RWPE2 (cell line): Measurements from ENCODE around the gene CD6.

Experiments used
- ATAC-seq: fragments of 200-7000 bp; cut with Tn5 transposase; 3 replicates; pipeline ENCODE4 v1.9.1; 2021; ENCODE audit warnings: low read depth
- DNase-seq: peaks from one replicate; pipeline ENCODE4 v3.0.0-alpha.2; 2020; ENCODE audit warnings: low spot score
- H3K27ac ChIP-seq: fragments of 450-650 bp; 2 replicates; pipeline ENCODE4 v1.5.1; 2017; ENCODE audit warnings: mild to moderate bottlenecking; ENCODE audit not compliant: poor library complexity, severe bottlenecking
- H3K27me3 ChIP-seq: fragments of 250-450 bp; sonication (Bioruptor Pico); 2 replicates; pipeline ENCODE4 v1.5.1; 2021; ENCODE audit warnings: mild to moderate bottlenecking, moderate library complexity; ENCODE audit not compliant: insufficient read depth, poor library complexity, severe bottlenecking
- H3K36me3 ChIP-seq: fragments of 250-450 bp; sonication (Bioruptor Pico); 2 replicates; pipeline ENCODE4 v1.5.1; 2020; ENCODE audit warnings: low read depth, mild to moderate bottlenecking, moderate library complexity
- H3K4me1 ChIP-seq: fragments of 250-450 bp; sonication (Bioruptor Pico); 2 replicates; pipeline ENCODE4 v1.5.1; 2021; ENCODE audit warnings: mild to moderate bottlenecking, moderate library complexity; ENCODE audit not compliant: insufficient read depth, poor library complexity, severe bottlenecking
- H3K4me3 ChIP-seq: fragments of 250-450 bp; sonication (Bioruptor Pico); 2 replicates; pipeline ENCODE4 v1.5.1; 2021; ENCODE audit warnings: mild to moderate bottlenecking, moderate library complexity; ENCODE audit not compliant: severe bottlenecking
- H3K9me3 ChIP-seq: fragments of 250-450 bp; sonication (Bioruptor Pico); 2 replicates; pipeline ENCODE4 v1.5.1; 2021; ENCODE audit warnings: mild to moderate bottlenecking, moderate library complexity; ENCODE audit not compliant: severe bottlenecking
- TF ChIP-seq, protein P1 (sequence below): fragments of 450-650 bp; IDR thresholded peaks from one replicate; pipeline ENCODE4 v1.5.1; 2017; ENCODE audit warnings: mild to moderate bottlenecking, moderate library complexity; ENCODE audit not compliant: poor library complexity, severe bottlenecking

The CD6 gene, protein sequence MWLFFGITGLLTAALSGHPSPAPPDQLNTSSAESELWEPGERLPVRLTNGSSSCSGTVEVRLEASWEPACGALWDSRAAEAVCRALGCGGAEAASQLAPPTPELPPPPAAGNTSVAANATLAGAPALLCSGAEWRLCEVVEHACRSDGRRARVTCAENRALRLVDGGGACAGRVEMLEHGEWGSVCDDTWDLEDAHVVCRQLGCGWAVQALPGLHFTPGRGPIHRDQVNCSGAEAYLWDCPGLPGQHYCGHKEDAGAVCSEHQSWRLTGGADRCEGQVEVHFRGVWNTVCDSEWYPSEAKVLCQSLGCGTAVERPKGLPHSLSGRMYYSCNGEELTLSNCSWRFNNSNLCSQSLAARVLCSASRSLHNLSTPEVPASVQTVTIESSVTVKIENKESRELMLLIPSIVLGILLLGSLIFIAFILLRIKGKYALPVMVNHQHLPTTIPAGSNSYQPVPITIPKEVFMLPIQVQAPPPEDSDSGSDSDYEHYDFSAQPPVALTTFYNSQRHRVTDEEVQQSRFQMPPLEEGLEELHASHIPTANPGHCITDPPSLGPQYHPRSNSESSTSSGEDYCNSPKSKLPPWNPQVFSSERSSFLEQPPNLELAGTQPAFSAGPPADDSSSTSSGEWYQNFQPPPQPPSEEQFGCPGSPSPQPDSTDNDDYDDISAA

DNA sequence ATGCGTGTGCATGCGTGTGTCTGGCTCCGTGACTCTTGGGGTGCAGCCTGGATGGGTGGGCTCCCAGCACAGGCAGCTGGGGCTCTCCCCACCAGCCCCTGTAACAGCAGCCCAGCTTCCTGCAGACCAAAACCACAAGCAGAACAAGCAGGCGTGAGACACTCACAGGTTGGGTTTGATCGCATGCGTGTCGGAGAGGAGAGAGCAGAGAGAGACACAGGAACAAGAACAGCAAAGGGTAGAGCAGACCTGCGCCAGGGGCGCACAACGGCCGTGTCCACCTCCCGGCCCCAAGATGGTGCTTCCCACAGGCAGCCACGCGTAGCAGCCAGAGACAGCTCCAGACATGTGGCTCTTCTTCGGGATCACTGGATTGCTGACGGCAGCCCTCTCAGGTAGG lies at the start of gene CD6:
Gene CD6 (plus strand): TSS at position 161 of the 400 bp plus-strand sequence. CDS start 186 bp downstream, at position 347.
- TF ChIP-seq, protein P1, sequence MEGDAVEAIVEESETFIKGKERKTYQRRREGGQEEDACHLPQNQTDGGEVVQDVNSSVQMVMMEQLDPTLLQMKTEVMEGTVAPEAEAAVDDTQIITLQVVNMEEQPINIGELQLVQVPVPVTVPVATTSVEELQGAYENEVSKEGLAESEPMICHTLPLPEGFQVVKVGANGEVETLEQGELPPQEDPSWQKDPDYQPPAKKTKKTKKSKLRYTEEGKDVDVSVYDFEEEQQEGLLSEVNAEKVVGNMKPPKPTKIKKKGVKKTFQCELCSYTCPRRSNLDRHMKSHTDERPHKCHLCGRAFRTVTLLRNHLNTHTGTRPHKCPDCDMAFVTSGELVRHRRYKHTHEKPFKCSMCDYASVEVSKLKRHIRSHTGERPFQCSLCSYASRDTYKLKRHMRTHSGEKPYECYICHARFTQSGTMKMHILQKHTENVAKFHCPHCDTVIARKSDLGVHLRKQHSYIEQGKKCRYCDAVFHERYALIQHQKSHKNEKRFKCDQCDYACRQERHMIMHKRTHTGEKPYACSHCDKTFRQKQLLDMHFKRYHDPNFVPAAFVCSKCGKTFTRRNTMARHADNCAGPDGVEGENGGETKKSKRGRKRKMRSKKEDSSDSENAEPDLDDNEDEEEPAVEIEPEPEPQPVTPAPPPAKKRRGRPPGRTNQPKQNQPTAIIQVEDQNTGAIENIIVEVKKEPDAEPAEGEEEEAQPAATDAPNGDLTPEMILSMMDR = no peak
- no peak within 1 kb of the TSS for H3K27ac ChIP-seq
- H3K4me1 ChIP-seq = no peaks in the 10 kb centered on the region
- no peaks in the 10 kb centered on the region for H3K36me3 ChIP-seq
- H3K4me3 ChIP-seq = no peak within 1 kb of the TSS
- no peak for DNase-seq
- no peaks in the 10 kb centered on the region for H3K27me3 ChIP-seq
- no peak for ATAC-seq
- no peaks in the 10 kb centered on the region for H3K9me3 ChIP-seq

DNA sequence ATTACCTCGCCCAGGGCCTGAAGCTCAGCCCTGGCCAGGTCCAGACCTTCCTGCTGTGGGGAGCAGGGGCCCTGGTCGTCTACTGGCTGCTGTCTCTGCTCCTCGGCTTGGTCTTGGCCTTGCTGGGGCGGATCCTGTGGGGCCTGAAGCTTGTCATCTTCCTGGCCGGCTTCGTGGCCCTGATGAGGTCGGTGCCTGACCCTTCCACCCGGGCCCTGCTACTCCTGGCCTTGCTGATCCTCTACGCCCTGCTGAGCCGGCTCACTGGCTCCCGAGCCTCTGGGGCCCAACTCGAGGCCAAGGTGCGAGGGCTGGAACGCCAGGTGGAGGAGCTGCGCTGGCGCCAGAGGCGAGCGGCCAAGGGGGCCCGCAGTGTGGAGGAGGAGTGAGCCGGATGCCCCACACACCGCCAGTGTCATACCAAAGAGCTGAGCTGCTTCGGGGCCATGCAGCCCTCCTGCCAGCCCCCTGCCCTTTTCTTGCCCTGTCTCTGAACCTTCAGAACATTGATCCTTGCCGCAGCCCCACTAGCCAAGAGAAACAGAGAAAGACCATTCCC lies 49.6 kb upstream of the CD6 start:
- DNase-seq = no peak
- Histone ChIP-seq H3K4me3 (no peak overlapping the region), H3K36me3 (peaks cover 24% of the 10 kb centered on the region), H3K4me1 (peaks cover 14% of the 10 kb centered on the region), H3K9me3 (no peaks in the 10 kb centered on the region), H3K27me3 (no peaks in the 10 kb centered on the region), H3K27ac (no peak overlapping the region)
- no peak for ATAC-seq
- TF ChIP-seq, protein P1 = no peak

GRCh38 chr11:60922906-60923305 lies 48.6 kb upstream of the CD6 start:
- H3K36me3 ChIP-seq = peaks cover 24% of the 10 kb centered on the region
- no peak for ATAC-seq
- H3K27me3 ChIP-seq = no peaks in the 10 kb centered on the region
- no peak for DNase-seq
- H3K9me3 ChIP-seq = no peaks in the 10 kb centered on the region
- H3K4me3 ChIP-seq = no peak overlapping the region
- peaks cover 9% of the 10 kb centered on the region for H3K4me1 ChIP-seq
- TF ChIP-seq, protein P1 = no peak
- no peak overlapping the region for H3K27ac ChIP-seq

DNA sequence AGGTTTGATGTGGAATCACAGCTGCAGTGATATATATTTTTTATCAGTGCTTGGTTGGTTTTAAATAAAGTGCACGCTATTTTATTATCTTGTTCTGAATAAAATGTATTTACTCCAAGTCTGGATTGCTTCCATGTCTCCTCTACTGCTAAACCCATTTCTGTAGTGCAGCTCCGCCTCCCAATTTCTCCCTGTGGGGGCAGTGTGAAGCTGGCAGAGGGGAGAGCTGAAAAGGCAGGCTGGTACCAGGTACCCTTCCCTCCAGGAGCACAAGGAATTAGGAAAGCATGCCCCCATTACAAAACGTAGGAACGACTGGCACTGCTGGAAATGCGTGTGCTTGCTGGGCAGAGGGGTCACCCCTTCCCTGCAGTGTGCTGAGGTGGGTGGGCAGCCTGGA lies 48.2 kb upstream of the CD6 start:
- ATAC-seq (no peak), DNase-seq (no peak)
- TF ChIP-seq, protein P1 = peak; percentile 7
- H3K4me3 ChIP-seq = no peak overlapping the region
- H3K4me1 ChIP-seq = peaks cover 9% of the 10 kb centered on the region
- H3K9me3 ChIP-seq = no peaks in the 10 kb centered on the region
- H3K36me3 ChIP-seq = peaks cover 24% of the 10 kb centered on the region
- H3K27ac ChIP-seq = no peak overlapping the region
- no peaks in the 10 kb centered on the region for H3K27me3 ChIP-seq

DNA sequence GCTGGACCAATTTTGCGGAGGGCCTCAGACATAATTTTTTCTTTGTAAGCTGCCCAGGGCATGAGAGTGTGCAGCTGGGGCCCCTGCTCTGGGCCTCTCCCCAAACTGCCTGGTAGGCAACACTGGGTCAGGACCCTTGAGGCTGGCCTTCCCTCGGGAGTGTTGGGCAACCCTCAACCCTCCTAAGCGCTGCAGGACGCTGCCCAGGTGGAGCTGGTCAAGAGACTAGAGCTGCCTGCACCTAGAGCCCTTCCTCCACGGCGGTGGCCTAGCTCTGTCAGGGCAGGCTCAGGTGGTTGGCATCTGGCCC lies 47.7 kb upstream of the CD6 start:
- peak overlapping the region; percentile 54 for H3K4me3 ChIP-seq
- H3K27ac ChIP-seq = no peak overlapping the region
- ATAC-seq (peak; percentile 17), DNase-seq (no peak)
- H3K36me3 ChIP-seq = peaks cover 24% of the 10 kb centered on the region
- TF ChIP-seq, protein P1 = no peak
- H3K27me3 ChIP-seq = no peaks in the 10 kb centered on the region
- H3K9me3 ChIP-seq = no peaks in the 10 kb centered on the region
- peaks cover 7% of the 10 kb centered on the region for H3K4me1 ChIP-seq
